Hematopoietic multipotent progenitor cell treated with erythropoietin and hydrocortisone succinate and interleukin-3 and kit ligand, for 15 days (in vitro differentiated cells): Measurements from ENCODE around the gene ATG4C.
"Not testable (repeated sequence)": the region's sequence is repeated elsewhere in the genome, so short reads cannot be mapped to it uniquely, and the experiment has no call there.

Experiments used
- DNase-seq: peaks from one replicate; pipeline ENCODE4 v3.0.0-alpha.2; 2015; ENCODE audit warnings: low spot score

ATG4C gene

GRCh38 chr1:62774971-62775595 lies 8.8 kb upstream of the ATG4C start:
- no peak for DNase-seq

- no peak for DNase-seq
Measured at GRCh38 chr1:62778208-62778607, 5.7 kb upstream of the ATG4C start.

- no peak for DNase-seq
Measured at GRCh38 chr1:62781841-62782543, 1.9 kb upstream of the ATG4C start.

GRCh38 chr1:62782544-62783212 lies 1.3 kb upstream of the ATG4C start:
- DNase-seq = not testable (repeated sequence)

- no peak for DNase-seq
Measured at GRCh38 chr1:62784509-62785365, 805 bp downstream of the ATG4C start.

- no peak for DNase-seq
Measured at GRCh38 chr1:62790716-62791115, 6.8 kb downstream of the ATG4C start.

GRCh38 chr1:62794053-62794452 lies 10.1 kb downstream of the ATG4C start:
- DNase-seq = no peak

GRCh38 chr1:62796221-62796620 lies 12.3 kb downstream of the ATG4C start:
- no peak for DNase-seq

GRCh38 chr1:62799688-62800087 lies 15.8 kb downstream of the ATG4C start:
- no peak for DNase-seq

GRCh38 chr1:62800281-62800680 lies 16.3 kb downstream of the ATG4C start:
- no peak for DNase-seq

- no peak for DNase-seq
Measured at GRCh38 chr1:62800825-62801306, 16.9 kb downstream of the ATG4C start.

- no peak for DNase-seq
Measured at GRCh38 chr1:62809788-62810187, 25.9 kb downstream of the ATG4C start.

- no peak for DNase-seq
Measured at GRCh38 chr1:62810420-62811274, 26.7 kb downstream of the ATG4C start.

GRCh38 chr1:62823556-62823955 lies 39.6 kb downstream of the ATG4C start:
- no peak for DNase-seq

- DNase-seq = no peak
Measured at GRCh38 chr1:62826901-62827300, 43.0 kb downstream of the ATG4C start.

- DNase-seq = not testable (repeated sequence)
Measured at GRCh38 chr1:62827786-62828185, 43.9 kb downstream of the ATG4C start.

GRCh38 chr1:62832276-62832675 lies 48.3 kb downstream of the ATG4C start:
- DNase-seq = no peak

- DNase-seq = no peak
Measured at GRCh38 chr1:62833529-62833928, 49.6 kb downstream of the ATG4C start.

GRCh38 chr1:62834400-62834961 lies 50.5 kb downstream of the ATG4C start:
- no peak for DNase-seq

- DNase-seq = no peak
Measured at GRCh38 chr1:62836856-62837540, 53.1 kb downstream of the ATG4C start.
